ENCODE results near the gene KRT9.
A peak's percentile ranks its signal among the peaks of the same experiment; 100 is the strongest.

KRT9 gene

DNA sequence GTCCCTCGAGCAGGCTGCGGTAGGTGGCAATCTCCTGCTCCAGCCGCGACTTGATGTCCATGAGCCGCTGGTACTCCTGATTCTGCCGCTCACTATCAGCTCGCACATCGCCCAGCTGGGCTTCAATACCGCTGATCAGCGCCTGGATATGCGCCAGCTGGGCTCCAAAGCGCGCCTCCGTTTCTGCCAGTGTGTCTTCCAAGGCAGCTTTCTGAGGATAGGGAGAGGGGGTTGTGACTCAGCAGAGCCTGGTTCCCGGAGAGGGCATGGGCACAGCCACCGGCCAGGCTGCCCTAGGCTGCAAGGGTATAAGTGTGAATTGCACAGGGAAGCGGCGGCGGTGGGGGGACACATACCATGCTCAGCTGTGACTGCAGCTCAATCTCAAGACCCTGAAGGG, 48.1 kb downstream of the KRT9 start:
- no peak for DNase-seq

DNA sequence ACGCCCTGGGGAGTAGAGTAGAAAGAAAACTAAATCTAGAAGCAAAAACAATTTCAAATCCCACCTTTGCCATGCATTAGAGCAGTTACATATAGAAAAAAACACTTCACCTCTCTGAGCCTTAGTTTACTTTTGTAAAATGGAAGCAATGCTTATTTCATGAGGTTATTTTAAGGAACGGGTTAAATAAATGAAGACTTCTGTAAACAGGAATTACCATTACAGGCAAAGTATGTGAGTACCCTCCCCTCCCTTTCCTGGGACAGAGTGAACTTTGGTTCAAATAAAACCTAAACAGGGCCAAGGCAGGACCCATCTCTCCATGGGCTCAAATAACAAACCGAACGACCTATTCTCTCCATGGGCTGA, 48.6 kb downstream of the KRT9 start:
- DNase-seq = no peak

DNA sequence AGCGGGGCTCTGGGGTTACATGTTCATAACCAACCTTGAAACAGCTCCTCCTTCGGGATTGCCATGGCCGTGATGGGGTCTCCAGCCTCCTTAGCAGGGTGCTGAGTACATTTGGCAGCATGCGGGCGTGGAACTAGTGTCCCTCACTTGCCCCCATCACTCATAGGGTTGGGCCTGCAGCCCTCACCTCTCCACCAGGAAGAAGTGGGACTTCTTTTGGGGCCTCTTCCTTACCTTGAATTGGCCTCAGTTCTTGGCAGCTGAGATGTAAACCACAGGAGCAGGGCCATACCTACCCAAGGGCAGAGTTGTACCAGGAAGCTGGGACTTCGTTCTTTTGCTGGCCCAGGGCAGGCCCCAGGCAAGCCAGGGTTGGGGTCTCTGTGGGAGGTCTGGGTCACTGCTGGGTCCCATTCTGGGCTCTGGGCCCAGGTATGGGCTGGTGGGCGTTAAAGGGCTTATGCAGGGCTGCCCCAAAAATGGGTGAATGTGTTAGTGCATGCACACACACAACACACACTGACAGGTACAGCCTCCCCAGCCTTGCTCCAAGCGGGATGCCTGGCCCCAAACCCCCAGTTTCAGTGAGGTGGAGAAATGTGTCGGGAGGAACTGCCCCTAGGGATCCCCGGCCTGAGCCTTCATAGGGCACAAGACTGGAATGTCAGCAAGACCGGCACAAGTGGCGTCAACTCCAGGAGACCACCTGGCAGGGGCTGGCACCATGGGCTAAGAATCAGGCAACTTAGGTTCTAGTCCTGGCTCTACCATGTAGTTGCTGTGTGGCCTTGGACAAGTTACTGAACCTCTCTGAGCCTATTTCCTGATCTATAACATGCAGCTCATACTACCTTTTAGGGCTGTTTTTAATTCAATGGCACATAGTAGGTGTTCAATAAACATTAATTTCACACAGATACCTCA, 49.3 kb downstream of the KRT9 start:
- DNase-seq = no peak

DNA sequence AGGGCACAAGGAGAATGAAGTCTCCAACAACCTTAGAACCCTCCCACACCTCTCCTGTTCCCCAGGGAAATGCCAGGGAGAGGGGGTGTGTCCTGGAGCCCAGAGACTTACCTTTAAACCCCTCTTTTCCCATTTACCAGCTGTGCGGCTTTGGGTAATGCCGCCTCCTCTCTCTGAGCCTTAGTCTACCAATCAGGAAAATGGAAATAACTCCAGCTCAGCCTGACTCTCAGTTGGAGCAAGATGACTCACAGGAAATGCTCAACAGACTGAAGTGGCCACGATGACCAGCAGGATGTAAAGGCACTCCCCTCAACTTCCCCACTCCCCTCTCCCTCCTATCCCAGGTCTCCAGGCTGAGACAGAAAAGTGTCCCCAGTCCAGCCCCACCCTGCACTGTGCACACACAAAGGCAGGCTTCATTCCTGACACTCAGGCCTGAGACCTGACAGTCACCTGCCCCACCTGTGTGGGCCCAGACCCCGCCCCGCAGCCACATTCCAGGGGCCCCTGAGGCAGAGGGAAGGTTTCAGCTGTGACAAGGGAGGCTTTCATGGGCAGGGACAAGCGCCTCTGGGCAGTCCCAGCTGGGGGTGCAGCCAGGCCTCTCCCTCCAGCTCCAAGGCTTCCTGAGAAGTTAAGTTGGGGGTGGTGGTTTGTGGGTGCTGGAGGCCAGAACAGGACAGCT, 50.1 kb downstream of the KRT9 start:
- no peak for DNase-seq

DNA sequence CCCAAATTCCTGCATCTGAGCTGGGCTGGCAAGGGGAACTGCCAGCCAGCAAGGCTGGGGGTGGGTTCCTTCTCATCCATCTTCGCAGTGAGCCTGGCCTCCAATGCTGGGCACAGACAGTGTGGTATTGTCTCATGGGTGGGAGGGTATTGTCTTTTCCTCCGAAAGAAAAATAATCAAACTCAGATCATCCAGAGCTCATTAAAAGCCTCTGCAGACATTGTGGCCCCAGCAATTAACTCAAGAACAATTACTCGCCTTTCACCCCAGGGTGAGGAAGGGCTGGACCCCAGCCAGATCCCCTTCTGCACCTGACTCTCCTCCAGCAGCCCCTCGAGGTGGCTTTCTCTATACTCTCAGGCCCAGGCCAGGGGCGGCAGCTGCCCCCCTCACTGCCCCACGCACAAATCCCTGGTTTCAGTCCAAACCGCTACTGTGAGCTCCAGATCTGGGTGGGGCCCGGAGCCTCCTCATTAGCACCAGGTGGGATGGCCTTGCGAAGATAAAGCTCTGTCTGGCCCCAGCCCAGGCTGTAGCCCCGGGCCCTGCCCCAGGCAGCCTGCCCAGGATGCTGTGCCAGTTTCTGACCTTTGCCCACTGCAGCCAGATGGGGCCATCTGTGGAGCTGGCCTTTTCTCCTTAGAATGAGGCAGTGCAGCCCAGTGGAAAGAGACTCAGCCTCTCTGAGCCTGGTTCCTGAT, 50.9 kb downstream of the KRT9 start:
- DNase-seq = peak; percentile 1

DNA sequence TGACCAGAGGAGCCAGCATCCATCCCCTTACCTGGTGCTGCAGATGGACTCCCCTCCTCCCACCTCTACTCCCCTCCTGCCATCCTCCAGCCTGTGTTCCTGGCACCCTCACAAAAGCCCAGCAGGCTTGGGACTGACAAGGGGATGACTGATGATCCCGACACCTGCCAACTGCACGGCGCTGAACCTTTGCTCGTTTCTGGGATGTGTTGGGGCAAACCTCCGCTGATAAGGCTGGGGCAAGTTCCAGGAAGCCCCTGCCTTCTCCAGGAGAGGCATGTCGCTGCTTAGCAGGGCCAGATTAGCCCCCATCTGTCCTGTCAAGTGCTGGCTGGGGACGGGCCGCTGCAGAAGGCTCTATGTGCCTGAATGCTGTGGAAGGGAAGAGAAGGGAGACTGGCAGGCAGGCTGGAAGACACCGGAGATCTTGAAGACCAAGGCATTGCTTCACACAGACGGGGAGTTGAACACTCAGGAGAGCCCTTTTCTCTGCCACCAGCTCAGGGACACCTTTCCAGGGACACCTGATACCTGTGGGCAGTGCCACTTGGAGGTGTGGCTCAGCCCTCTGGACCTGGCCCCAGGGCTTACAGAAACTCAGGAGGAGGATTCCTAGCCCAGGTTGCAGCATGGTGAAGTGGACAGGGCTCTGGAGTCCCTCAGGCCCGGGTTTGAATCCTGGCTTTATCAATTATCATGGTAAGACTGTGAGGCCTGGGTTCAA, 52.2 kb downstream of the KRT9 start:
- peak; percentile 46 for DNase-seq

DNA sequence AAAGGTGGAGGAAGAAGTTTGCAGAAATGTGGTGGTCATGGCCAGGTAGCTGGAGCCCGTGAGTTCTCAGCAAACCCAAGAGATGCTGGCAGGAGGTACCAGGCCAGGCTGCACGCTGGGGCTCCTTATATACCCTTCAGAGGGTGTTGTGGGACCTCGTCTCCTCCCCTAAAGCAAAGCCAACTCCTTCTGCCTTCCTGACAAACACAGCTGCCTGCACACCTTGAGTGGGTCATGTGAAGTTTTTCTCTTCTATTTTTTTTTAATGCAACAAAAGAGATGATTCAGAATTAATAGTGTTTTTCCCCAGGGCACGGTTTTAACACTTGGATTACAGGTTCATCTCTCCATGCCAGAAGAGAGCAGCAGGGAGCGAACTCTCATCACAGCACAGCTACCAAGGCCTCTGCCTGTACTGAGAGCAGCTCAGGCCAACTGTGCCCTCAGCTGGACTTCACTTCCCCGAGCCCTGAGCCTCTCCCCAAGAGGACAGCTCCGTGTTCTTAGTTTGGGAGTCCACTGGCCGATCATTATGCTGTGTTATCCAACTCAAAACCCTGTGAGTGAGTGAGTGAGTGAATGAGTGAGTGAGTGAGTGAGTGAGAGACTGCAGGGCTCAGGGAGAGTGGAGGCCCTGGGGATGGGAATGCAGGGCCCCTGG, 52.9 kb downstream of the KRT9 start, which contains the start of gene KRT15:
Gene KRT15 (minus strand): TSS at position 102 of the 661 bp plus-strand sequence. CDS start 63 bp downstream, at position 39.
- DNase-seq = peak; percentile 31

DNA sequence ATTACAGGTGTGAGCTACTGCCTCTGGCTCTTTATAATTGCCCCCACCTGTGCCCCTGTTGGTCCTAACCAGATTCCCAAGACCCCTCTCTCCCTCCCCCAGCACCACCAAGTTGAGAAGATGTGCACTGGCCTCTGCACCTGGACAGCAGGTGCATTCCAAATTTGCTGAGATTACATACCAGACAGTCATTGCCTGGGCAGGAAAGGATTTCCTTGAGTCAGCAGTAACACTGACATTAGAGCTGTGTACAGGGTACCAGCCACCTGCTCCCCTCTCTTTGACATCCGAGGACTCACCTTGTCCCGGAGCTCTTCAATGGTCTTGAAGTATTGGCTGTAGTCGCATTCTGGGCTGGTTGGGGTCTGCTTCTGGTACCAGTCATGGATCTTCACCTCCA, 53.8 kb downstream of the KRT9 start:
- DNase-seq = no peak

DNA sequence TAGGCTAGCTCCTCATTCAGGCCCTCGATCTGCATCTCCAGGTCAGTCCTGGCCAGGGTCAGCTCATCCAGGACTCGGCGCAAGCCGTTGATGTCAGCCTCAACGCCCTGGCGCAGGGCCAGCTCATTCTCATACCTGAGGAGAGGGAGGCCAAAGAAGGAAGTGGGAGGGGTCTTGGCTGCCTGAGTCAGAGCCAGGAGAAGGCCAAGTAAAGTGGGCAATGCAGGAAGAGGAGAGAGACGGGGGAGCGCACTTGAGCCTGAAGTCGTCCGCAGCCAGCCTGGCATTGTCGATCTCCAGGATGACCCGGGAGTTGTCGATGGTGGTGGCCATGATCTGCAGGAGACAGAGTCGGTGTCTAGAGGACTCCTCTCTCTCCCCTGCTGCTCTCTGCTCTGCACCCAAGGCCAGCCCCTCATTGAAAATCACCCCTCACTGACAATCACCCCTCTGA, 55.0 kb downstream of the KRT9 start:
- DNase-seq = no peak

DNA sequence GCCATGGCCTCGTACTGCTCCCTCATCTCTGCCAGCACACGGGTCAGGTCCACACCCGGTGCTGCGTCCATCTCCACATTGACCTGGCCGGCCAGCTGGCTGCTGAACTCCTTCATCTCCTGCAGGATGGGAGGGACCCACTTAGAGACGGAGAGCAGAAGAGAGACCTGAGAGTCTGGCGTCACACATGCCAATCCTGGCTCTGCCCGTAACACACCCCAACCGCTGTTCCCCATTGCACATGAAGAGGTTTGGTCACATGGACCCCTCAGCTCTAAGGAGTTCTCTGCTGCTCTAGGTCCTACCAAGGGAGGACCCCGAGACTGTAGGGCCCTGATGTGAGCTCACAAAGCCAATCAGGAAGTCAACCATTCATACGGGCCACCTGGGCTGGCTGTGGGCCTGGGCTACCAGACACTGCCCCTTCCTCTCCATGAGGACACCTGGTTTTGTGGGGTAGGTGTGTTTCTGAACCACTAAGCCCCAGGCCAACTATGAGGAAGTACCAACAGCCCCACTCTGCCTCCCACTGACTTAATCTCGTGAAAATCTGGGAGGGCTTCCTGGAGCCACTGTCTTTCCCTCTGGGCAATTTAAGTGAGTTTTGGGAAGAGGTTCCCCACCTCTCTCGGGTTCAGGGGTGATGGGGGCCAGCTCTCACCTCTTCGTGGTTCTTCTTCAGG, 55.6 kb downstream of the KRT9 start:
- DNase-seq = no peak
